Measurements from ENCODE around the gene CCR3.

Gene CCR3

DNA sequence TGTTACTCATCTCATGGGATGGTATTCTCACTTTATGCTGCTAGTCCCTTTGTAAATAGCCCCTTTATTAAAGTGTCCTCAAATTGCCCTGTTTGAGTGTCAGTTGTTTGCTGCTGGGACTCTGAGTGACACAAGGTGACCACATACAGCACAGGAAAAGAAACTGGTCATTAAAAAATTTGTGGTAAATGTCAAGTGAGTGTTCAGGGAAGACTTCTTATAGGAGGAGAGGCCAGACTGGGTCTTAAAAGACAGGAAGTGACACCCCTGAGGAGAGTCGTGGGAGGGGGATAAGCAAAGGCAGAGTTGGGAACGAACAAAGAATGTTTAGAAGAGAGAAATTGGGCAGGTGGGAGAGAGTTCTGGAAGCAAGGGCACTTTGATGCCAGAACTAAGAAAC, 35.2 kb downstream of the CCR3 start:
- no peak for DNase-seq

DNA sequence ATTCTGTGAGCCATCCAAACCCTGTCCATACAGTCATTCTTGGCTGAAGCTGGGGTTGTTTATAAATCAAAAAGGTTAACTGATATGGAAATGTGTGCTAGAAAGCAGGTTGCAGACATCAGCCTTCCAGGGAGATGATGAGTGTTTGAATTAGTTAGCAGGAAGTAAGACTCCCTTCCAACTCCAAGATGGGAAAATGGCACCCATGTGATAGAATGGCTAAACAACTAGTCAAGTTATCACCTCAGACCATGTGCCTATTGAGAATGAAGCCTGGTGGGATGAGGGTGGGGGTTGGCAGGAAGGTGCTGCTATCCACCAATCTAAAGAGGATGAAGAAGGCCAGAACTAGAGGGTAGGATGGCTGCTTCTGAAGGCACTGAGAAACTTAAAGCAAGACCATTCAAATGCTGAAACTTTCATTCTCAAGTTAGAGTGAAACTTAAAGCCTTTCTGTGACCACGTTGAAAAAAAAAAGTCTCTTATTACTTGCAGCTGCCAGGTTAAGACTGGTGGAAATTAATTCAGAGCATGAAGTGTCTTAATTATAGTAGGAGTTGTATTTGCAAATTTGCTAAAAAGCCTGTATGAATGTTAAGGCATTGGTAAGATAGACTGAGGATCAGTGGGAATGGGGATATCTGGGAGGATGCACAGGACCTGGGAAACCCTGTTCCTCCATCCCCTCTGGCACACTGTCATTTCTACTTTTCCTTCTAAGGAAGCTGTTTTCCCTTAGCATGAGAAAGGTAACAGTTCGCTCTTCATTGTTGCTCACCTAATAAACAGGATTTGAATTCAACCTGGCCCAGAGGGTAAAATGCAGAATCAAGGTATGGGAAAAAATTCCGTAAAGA, 36.8 kb downstream of the CCR3 start:
- no peak for DNase-seq

DNA sequence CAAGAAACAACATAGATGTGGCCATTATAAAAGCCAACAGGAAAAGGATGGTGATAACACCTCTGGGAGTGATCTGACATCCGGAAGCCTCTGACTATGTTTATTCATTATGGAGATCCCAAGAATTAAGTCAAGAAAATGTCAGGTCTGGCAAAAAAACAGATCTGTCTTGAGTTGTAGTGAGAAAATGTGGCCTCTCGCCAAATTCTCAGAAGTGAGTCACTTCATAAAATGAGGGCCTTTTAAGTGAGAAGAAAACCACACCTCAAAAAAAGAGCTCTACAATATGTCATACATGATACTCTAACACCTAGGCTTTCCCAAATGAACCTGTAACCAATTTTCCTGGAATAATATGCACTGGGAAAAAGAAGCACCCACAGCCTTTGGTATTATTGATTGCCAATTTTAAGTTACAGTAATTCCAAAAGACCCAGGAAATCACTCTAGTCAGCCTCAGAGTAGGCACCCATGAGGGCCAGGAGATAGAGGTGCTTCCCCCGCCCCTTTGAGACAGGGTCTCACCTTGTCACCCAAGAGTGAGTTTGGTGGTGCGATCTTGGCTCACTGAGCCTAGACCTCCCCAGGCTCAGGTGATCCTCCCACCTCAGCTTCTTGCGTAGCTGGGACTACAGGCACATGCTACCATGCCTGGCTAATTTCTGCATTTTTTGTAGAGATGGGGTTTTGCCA, 38.0 kb downstream of the CCR3 start:
- no peak for DNase-seq

GRCh38 chr3:46281551-46281950, 39.3 kb downstream of the CCR3 start:
- no peak for DNase-seq

DNA sequence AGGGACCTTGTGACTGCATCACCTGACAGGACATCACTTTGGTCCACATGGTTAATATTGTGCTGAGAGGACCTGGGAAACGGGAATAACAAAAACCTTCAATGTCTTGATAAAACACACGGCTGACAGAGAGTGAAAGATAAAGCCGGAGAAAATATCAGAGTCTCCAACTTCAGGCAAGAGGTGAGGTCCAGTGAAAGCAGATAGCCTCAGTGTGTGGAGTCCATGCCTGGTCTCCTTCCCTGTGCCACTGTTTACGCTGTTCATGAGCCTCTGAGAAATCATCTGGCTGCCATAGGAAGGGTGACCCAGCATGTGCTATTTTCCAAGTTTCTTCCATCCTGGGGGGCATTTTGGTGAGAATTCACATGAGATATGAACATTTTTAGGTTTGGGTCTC, 39.8 kb downstream of the CCR3 start:
- no peak for DNase-seq

- DNase-seq, result no peak
Observed at GRCh38 chr3:46282696-46283095, 40.4 kb downstream of the CCR3 start.

DNA sequence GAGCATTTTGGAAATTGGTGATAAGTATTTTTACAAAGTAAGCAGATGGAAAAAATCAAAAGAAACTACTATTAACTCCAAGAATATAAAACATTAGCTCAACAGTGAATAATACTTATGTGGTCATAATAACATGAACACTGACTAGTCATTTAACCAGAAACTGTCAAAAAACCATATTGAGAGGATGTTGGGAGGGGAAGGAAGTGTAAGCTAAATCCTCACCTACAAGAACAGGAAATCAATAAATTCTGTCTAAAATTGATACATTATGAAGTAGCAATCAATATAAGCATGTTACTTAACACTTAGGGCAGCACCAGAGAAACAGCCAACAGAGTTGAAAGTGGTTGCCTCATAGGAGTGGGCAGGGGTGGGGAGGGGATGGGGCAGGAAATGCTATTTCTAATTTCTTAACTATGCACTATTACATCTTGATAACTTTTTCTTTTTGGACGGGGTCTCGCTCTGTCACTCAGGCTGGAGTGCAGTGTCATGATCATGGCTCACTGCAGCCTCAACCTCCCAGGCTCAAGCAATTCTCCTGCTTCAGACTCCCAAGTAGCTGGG, 41.7 kb downstream of the CCR3 start:
- DNase-seq, result no peak

DNA sequence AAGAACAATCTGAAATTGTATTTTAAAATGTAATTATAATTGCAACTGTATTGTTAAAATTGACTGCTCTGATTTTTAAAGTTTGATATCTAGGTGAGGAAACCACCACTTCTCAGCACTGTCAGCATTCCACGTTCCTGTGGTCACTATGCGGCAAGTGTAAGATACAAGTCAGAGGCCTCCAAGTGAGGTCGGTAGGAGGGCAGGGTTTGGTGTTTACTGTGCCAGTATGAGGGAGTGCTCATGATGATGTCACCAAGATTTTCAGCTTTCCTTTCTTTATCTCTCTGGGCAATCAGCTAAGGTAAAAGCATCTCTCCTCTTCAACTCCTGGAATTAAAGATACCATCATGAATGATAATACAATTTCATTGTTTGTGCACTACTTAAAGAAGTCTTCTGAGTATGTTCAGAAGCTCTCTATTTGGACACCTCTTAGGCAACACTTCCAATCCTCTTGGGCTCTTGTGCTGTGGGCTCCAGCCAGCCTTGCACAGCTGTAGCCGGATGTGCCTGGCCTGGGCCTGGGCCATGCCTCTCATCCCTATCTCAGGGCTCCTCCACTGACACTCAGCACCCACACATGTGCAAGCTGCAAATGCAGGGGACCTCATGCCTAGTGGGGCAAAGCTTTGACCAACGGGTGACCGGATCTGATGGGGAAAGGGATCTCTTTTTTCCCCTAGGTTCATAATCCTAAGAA, 42.9 kb downstream of the CCR3 start:
- no peak for DNase-seq

DNA sequence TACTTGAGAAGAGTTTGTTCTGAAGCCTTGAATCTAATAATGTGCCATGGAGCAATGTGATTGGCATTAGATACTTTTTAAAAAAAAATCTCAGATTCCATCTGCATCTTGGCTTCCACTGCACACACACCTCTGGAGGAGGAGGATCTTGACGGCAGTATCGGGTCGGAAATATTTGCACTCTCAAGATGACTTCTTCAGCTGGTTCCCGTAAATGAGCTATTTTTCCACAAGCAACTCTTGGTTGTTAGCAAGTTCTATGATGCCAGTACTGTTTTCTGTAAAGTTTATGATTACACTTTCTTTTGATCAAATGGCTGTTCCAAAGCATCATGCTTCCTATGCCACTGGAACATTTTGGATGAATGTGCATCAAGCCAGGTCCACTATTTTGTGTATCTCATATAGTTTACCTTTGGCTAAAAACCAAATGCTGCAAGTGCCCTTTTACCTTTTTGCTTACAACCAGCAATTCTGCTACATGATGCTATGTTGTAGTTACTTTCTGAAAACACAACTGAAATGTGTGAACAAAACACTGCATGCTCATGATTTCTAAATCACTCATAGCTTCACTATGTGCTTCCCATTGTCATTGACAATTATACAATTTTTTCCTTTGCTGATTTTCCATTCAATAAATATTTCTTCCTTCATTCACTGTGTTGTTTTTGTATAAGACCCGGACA, 43.8 kb downstream of the CCR3 start:
- DNase-seq, result no peak

GRCh38 chr3:46286947-46287565, 44.8 kb downstream of the CCR3 start:
- DNase-seq, result no peak

DNA sequence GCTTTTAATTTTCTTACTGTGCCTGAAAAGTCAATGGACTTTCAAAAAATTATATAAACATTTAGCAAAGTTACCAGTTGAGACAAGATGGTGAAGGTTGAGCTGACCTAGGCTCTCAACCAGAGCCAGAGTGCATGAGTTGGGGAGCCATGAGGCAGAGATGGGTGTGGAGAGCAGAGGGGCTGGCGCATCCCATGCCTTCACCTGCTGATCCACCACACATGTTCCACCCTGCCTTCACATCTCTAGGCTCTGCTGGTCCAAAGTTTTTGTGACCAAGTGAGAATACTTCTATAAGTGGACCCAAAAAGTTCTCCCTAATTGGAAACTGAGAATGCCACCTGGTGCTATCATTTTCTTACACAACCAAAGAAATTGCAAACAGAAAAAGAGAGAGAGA, 47.3 kb downstream of the CCR3 start:
- DNase-seq, result no peak

- DNase-seq, result no peak
Observed at GRCh38 chr3:46289966-46290365, 47.7 kb downstream of the CCR3 start.

DNA sequence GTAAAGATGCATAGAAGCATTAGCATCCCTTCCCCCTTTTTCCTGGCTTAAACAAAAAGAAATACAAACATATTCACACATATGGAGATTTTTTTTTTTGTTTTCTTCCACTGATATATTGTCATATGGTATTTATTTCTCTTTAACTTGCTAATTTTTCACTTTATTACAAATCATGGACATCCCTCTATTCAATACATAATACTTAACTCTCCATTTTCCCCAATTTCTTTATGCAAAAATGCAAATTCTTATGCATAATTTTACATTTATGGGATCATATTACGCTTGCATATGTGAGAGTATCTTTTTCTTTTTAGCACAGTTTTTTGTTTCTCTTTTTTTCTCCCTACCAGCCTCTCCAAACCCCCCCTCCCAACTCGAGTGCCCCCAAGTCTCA, 48.8 kb downstream of the CCR3 start:
- DNase-seq, result no peak

- DNase-seq, result no peak
Observed at GRCh38 chr3:46293035-46293724, 50.9 kb downstream of the CCR3 start.

- DNase-seq, result no peak
Observed at GRCh38 chr3:46293991-46294833, 52.0 kb downstream of the CCR3 start.

DNA sequence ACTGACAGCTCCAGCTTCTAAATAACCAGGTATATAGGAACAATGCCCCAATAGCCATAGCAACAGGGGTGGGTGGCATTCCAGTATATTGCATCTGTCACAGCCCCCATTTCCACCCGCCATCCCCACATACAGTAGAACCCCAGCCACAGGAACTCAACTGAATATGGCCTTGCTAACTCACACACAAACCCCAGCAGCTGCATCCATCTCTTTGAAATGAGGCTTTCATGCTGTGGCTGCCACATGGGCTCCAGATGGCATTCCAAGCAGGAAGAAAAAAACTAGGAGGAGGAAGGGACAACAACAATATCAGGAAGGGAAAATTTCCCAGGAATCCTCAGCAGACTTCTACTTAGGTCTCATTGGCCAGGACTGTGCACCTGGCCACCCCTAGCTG, 54.6 kb downstream of the CCR3 start:
- DNase-seq, result no peak

GRCh38 chr3:46297658-46298423, 55.6 kb downstream of the CCR3 start:
- no peak for DNase-seq

DNA sequence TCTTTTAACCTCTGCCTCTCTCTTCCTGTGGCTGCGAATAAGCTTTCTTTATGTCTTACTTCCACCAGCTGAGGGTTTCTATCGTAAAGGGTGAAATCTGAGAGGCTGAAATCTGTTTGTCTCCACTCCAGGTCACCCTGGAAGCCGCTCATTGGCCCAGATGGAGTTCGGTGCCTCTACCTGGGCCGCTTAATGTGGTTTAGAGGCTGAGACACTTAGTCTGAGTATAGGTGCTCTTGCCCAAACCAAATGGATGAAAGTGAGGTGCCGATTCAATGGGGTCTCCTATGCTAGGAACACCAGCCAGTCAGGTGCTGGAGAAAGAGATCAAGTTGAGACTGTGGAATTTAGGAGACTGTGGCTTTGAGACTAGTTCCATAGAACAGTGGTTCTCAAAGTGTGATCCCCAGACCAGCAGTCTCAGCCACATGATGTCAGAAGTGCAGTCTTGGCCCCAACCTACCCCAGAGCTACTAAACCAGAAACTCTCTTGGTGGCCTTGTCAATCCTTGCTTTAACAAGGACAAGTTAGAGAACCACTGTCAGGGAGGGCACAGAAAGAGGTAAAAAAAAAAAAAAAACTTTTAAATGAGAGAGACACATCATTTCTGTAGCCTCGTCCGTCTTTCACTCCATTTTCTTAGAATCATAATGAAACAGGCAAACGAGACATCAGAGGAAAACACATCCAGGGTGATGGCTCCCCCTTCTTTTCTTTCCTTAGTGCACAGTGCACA, 56.8 kb downstream of the CCR3 start:
- no peak for DNase-seq
